Left forelimb (tissue), 1 donor: Measurements from ENCODE around the gene MCIDAS.

Experiments
- DNase-seq: peaks from one replicate; pipeline ENCODE4 v3.0.0-alpha.2; 2018; ENCODE audit warnings: low spot score

MCIDAS gene

GRCh38 chr5:55222092-55222984, 4.8 kb downstream of the MCIDAS start:
- no peak for DNase-seq

GRCh38 chr5:55220433-55221185, 6.5 kb downstream of the MCIDAS start:
- DNase-seq = no peak

- DNase-seq = no peak
Measured at GRCh38 chr5:55219770-55220169, 7.3 kb downstream of the MCIDAS start.

- no peak for DNase-seq
Measured at GRCh38 chr5:55218967-55219366, 8.1 kb downstream of the MCIDAS start.

GRCh38 chr5:55211184-55211874, 15.8 kb downstream of the MCIDAS start:
- DNase-seq = no peak

GRCh38 chr5:55205001-55205400, 22.1 kb downstream of the MCIDAS start:
- no peak for DNase-seq

- no peak for DNase-seq
Measured at GRCh38 chr5:55191165-55191564, 36.0 kb downstream of the MCIDAS start.

- DNase-seq = no peak
Measured at GRCh38 chr5:55188656-55189540, 38.2 kb downstream of the MCIDAS start.

GRCh38 chr5:55187370-55187769, 39.7 kb downstream of the MCIDAS start:
- no peak for DNase-seq

- no peak for DNase-seq
Measured at GRCh38 chr5:55180016-55180415, 47.1 kb downstream of the MCIDAS start.

GRCh38 chr5:55177078-55177477, 50.0 kb downstream of the MCIDAS start:
- DNase-seq = no peak

- DNase-seq = peak; percentile 69
Measured at GRCh38 chr5:55176176-55176818, 50.8 kb downstream of the MCIDAS start.

GRCh38 chr5:55175781-55176175, 51.3 kb downstream of the MCIDAS start:
- no peak for DNase-seq

- no peak for DNase-seq
Measured at GRCh38 chr5:55173687-55174230, 53.4 kb downstream of the MCIDAS start.

GRCh38 chr5:55172937-55173686, 54.0 kb downstream of the MCIDAS start, which contains the start of gene CDC20B:
Gene CDC20B, minus strand, starts transcription at chr5:55173177. Its CDS starts 177 bp downstream, at chr5:55173000.
- peak; percentile 85 for DNase-seq

GRCh38 chr5:55172051-55172899, 54.8 kb downstream of the MCIDAS start:
- DNase-seq = peak; percentile 66

- DNase-seq = no peak
Measured at GRCh38 chr5:55171471-55171870, 55.6 kb downstream of the MCIDAS start.
